GM18873 (cell line): Measurements from ENCODE around the gene PRPF8.

ENCODE experiments used
- ATAC-seq: cut with Tn5 transposase; IDR thresholded peaks from one replicate; pipeline ENCODE4 v1.9.1; 2021; ENCODE audit warnings: mild to moderate bottlenecking, moderate library complexity, moderate number of reproducible peaks; ENCODE audit not compliant: unreplicated experiment, low FRiP score

PRPF8 gene

GRCh38 chr17:1646199-1646875, 38.3 kb downstream of the PRPF8 start:
- no peak for ATAC-seq

GRCh38 chr17:1645207-1646171, 39.2 kb downstream of the PRPF8 start, which contains the start of gene SCARF1:
Gene SCARF1 (minus strand): TSS chr17:1645732. CDS start chr17:1645697, 35 bp downstream.
- no peak for ATAC-seq

GRCh38 chr17:1644493-1645206, 40.0 kb downstream of the PRPF8 start:
- no peak for ATAC-seq

- ATAC-seq: no peak
These were observed 40.6 kb downstream of the PRPF8 start for GRCh38 chr17:1643999-1644492.

GRCh38 chr17:1643293-1643998, 41.2 kb downstream of the PRPF8 start:
- ATAC-seq: no peak

- ATAC-seq: no peak
These were observed 43.6 kb downstream of the PRPF8 start for GRCh38 chr17:1641065-1641403.

- ATAC-seq: no peak
These were observed 44.2 kb downstream of the PRPF8 start for GRCh38 chr17:1640329-1641064.

- no peak for ATAC-seq
These were observed 45.0 kb downstream of the PRPF8 start for GRCh38 chr17:1639549-1640180.

- ATAC-seq: no peak
These were observed 45.9 kb downstream of the PRPF8 start for GRCh38 chr17:1638624-1639300.

- no peak for ATAC-seq
These were observed 46.5 kb downstream of the PRPF8 start for GRCh38 chr17:1638171-1638590.

- ATAC-seq: no peak
These were observed 47.9 kb downstream of the PRPF8 start for GRCh38 chr17:1636732-1637285.

- no peak for ATAC-seq
These were observed 48.8 kb downstream of the PRPF8 start for GRCh38 chr17:1635675-1636465.

- no peak for ATAC-seq
These were observed 49.6 kb downstream of the PRPF8 start for GRCh38 chr17:1634841-1635650.

GRCh38 chr17:1630662-1631061, 54.0 kb downstream of the PRPF8 start:
- ATAC-seq: no peak

GRCh38 chr17:1629504-1630310, 55.0 kb downstream of the PRPF8 start:
- ATAC-seq: no peak
